Lower leg skin (tissue), 4 donors: ENCODE measurements around the gene KIF5C. TPM values are rescaled to one million over a fixed set of nuclear protein-coding genes. Genes with fewer than 3 reads are reported as not detected.
A peak's percentile ranks its signal among the peaks of the same experiment; 100 is the strongest.

Experiments used
- DNase-seq, 2 donors: peaks; one replicate each; pipeline ENCODE4 v3.0.0-alpha.2; 2019; ENCODE audit warnings: low spot score in 2 of 2
- H3K4me3 ChIP-seq: fragments of 200-600 bp; sonication (generic); 2 replicates; pipeline ENCODE4 v1.5.1; 2017; ENCODE audit warnings: mild to moderate bottlenecking, low read depth; ENCODE audit not compliant: poor library complexity, severe bottlenecking
- POLR2A ChIP-seq, 2 donors: fragments of 450-650 bp; IDR thresholded peaks; one replicate each; pipeline ENCODE4 v1.6.1; 2016 to 2017; ENCODE audit warnings: antibody characterized with exemption in 2 of 2, mild to moderate bottlenecking in 1 of 2, moderate library complexity in 1 of 2
- WGBS, 2 donors: methylation state at CpG; one replicate each; pipeline ENCODE4 v1.1.5; 2018; 5-methylcytosine and 5-hydroxymethylcytosine counted together
- intact Hi-C: fragments of 100-400 bp; cut with DNase I; formaldehyde crosslinking; loops from one replicate; pipeline ENCODE4 v1.15.0; 2023; ENCODE audit warnings: low total_unique reads
- total RNA-seq, 4 donors: library from RNA; depleted of rRNA; stranded (reverse); fragments of >200 nt; gene quantifications; one replicate each; pipeline ENCODE4 v1.1.0, GENCODE V29; 2016
- TF ChIP-seq, protein P1 (sequence below), 3 donors: fragments of 450-650 bp; IDR thresholded peaks; one replicate each; pipeline ENCODE4 v1.5.1; 2016; ENCODE audit warnings: antibody characterized with exemption in 3 of 3, mild to moderate bottlenecking in 3 of 3, moderate library complexity in 2 of 3

The KIF5C gene
- total RNA-seq, 4 donors from 2014 or later = 0.99 to 1.9 (median 1.3) TPM

DNA sequence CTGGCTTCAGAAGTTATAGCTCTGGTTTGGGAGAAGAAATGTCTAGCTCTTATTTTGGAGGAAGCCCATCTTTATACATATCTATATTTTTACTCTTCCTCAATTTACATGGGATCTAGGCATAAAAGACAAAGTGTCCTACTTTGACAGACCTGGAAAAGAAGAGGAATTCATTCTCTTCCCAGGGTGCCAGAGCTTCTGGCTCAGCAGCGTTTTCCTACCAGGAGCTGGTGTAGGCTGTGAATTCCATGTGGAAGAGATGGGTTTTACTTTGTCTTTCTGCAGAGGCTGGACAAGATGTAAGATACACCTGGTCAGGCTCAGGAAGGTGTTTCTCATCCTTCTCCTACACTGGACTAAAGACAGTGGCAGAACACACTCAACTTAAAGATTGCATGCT lies 113.3 kb downstream of the KIF5C start:
- no peak for DNase-seq
- 79 to 93% methylated on average over 1 of the region's 1 CpG for WGBS, 2 donors
- TF ChIP-seq POLR2A (IDR thresholded peaks at IDR 0.05) = no peak
- TF ChIP-seq, protein P1, sequence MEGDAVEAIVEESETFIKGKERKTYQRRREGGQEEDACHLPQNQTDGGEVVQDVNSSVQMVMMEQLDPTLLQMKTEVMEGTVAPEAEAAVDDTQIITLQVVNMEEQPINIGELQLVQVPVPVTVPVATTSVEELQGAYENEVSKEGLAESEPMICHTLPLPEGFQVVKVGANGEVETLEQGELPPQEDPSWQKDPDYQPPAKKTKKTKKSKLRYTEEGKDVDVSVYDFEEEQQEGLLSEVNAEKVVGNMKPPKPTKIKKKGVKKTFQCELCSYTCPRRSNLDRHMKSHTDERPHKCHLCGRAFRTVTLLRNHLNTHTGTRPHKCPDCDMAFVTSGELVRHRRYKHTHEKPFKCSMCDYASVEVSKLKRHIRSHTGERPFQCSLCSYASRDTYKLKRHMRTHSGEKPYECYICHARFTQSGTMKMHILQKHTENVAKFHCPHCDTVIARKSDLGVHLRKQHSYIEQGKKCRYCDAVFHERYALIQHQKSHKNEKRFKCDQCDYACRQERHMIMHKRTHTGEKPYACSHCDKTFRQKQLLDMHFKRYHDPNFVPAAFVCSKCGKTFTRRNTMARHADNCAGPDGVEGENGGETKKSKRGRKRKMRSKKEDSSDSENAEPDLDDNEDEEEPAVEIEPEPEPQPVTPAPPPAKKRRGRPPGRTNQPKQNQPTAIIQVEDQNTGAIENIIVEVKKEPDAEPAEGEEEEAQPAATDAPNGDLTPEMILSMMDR (IDR thresholded peaks at IDR 0.05) = no peak
- intact Hi-C loops = no loop called here
- H3K4me3 ChIP-seq = no peak overlapping the region

DNA sequence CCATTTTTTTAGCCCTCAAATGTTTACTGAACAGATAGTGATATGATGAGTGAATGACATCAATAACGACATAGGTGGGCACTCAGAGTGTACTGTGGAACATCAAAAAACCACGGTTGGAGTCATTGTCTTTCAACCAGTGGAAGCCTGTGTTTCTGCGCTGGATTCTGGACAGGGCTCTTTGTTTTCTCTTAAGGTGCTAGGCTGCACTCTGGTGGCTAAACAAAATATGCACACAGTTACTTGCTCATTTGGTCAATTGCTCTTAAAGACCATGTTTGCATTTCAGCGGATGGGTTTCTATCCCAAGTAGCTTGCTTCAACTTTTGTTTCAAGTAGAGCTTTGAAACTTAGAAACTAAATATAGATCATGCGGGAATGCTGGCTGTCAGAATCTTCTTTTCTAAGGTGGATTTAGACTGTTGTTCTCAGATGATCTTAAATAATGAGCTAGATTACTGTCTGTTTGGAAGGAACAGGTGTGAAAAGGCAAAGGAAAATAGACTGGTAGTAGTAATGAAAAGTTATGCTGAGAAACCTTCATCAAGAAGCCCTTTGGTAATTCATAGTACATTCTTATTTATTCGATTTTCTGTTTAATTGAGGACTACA lies 115.0 kb downstream of the KIF5C start:
- DNase-seq = peak in 1 of 2 donors; percentile 72
- TF ChIP-seq, protein P1 (IDR thresholded peaks at IDR 0.05) = peak in 1 of 3 donors; percentile 47
- no peak for TF ChIP-seq POLR2A (IDR thresholded peaks at IDR 0.05)
- intact Hi-C loops = no loop called here
- 30 to 31% methylated on average over 6 of the region's 6 CpGs for WGBS, 2 donors
- no peak overlapping the region for H3K4me3 ChIP-seq

DNA sequence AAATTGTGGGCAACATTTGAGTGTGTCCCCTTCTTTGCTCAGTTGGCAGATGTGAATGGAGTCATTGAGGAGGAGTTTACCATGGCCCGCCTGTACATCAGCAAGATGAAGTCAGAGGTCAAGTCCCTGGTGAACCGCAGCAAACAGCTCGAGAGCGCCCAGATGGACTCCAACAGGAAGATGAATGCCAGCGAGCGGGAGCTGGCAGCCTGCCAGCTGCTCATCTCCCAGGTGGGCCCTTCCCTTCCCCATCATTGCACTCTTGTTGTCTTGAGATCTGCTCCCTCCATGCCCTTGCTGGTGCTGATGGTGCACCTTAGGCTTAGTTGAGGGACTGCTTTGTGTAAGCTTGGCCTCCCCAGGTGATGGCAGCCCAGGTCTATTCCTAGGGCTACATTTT lies 115.9 kb downstream of the KIF5C start:
- no peak overlapping the region for H3K4me3 ChIP-seq
- TF ChIP-seq, protein P1 (IDR thresholded peaks at IDR 0.05) = no peak
- TF ChIP-seq POLR2A (IDR thresholded peaks at IDR 0.05) = no peak
- intact Hi-C loops = no loop called here
- WGBS, 2 donors = 78 to 79% methylated on average over 6 of the region's 6 CpGs
- DNase-seq = no peak

DNA sequence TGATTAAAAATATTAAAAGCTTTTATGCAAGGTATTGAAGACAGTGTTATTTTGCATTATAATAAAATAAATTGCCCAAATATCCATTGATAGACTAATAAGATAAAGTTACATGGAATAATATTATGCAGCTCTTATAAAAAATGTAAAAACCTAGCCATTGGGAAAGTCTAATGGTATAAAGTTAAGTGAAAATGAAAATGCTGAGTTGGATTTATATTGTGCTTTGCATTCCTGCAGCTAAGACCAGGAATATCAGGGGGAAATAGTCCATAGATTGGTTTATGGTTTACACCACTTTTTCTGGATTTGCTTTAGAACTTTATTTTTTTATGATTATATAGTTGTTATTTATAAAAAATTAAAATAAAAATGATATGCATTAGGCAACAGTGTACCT lies 117.4 kb downstream of the KIF5C start:
- intact Hi-C loops = no loop called here
- TF ChIP-seq POLR2A (IDR thresholded peaks at IDR 0.05) = no peak
- TF ChIP-seq, protein P1 (IDR thresholded peaks at IDR 0.05) = no peak
- no peak overlapping the region for H3K4me3 ChIP-seq
- DNase-seq = no peak

DNA sequence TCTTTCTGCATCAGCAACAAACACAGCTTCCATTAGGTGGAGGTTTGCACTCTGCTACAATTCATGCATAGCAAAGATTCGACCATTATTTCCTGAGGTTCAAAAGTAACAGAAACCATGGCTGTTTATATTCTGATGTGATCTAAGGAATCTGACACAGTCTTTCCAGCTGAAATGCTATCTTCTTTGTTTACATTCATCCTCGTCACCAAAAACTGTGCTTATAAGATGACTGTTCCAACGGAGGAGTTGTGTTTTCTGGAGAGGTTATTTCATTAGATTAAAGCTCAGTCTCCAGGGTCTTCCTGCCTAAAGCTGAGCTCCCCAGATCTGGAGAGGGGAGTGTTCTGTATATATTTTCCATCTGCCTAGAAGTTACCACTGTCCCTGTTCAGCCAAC lies 118.3 kb downstream of the KIF5C start:
- WGBS, 2 donors = 93 to 95% methylated on average over 3 of the region's 3 CpGs
- intact Hi-C loops = no loop called here
- TF ChIP-seq, protein P1 (IDR thresholded peaks at IDR 0.05) = no peak
- TF ChIP-seq POLR2A (IDR thresholded peaks at IDR 0.05) = no peak

DNA sequence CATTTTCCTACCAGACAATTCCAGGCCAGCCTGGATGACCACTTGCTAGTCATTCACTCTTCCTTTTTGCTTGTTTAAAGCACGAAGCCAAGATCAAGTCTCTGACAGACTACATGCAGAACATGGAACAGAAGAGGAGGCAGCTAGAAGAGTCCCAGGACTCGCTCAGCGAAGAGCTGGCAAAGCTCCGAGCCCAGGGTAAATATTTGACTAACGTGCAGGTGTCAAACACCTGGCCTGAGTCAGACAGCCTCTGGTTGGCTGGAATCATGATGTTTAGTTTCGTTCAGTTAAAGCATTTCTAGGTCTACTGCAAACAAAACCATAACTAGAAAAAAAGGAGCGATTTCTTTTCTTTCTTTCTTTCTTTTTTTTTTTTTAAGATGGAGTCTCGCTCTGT lies 119.3 kb downstream of the KIF5C start:
- 87 to 92% methylated on average over 8 of the region's 8 CpGs for WGBS, 2 donors
- no peak for DNase-seq
- intact Hi-C loops = no loop called here
- TF ChIP-seq, protein P1 (IDR thresholded peaks at IDR 0.05) = no peak
- no peak for TF ChIP-seq POLR2A (IDR thresholded peaks at IDR 0.05)
- H3K4me3 ChIP-seq = no peak overlapping the region

More for the DNA sequence above, 118.3 kb downstream of the KIF5C start:
- H3K4me3 ChIP-seq = no peak overlapping the region
- DNase-seq = no peak
